Embryonic facial prominence (tissue), 1 donor: Measurements from ENCODE around the gene ATP2A3.

ENCODE experiments used
- DNase-seq: peaks from one replicate; pipeline ENCODE4 v3.0.0-alpha.2; 2016; ENCODE audit errors: extremely low spot score

Gene ATP2A3

DNA sequence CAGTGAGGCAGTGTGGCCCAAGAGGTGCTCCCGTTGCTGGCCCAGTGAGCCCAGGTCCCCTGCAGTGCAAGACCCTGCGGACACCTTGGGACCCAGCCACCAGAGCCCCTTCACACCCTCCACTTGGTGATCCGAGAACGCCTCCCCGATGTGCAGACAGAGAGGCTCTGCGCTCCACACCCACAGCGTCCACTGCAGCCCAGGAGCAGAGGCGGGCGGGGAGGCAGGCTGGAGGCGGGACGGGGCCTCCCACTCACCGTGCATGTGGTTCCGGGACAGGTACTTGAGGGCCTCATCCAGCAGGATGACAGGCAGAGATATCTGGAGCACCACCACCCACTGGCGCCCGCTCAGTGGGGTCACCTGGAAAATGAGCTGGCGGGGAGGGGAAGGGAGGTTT is 35.8 kb downstream of the ATP2A3 start:
- no peak for DNase-seq

GRCh38 chr17:3927628-3928340 is 36.5 kb downstream of the ATP2A3 start:
- DNase-seq = no peak

- no peak for DNase-seq
Observed at GRCh38 chr17:3926860-3927627, 37.2 kb downstream of the ATP2A3 start.

DNA sequence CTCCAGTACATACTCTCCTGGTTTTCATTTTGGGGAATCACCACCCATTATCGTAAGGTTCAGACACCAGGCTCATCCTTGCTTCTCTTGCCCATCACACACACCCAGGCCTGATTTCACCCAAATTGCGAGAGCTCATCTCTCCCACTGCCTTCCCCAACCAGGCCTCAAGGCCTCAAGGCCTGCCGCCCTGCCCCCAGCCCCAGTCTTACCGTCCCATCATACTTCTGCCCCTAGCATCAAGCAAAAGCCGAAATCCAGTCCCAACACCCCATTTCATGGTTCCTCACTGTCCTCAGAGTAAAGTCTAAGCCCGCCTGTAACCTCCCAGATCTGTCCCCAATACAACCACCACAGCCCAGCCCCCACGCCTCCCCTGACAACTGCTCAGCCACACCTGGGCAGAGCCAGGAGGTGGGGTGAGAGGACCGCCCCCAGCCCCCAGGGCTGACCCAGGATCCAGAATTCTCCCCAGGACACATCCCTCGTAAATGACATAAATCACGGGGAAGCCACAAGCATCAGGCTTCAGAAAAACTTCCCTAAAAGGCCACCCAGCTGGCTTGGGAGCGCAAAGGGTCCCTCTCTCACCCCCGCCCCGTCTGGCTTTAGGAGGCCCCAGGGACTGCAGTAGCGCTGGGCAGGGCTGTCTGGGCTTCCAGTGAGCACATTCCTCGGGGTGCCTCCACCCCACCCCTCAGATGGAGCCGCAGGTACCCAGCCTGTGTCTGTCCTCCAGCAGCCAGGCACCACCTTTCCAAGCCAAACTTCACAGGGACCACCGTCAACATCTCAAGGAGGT is 38.4 kb downstream of the ATP2A3 start:
- DNase-seq = no peak

- DNase-seq = no peak
Observed at GRCh38 chr17:3924512-3925350, 39.5 kb downstream of the ATP2A3 start.

DNA sequence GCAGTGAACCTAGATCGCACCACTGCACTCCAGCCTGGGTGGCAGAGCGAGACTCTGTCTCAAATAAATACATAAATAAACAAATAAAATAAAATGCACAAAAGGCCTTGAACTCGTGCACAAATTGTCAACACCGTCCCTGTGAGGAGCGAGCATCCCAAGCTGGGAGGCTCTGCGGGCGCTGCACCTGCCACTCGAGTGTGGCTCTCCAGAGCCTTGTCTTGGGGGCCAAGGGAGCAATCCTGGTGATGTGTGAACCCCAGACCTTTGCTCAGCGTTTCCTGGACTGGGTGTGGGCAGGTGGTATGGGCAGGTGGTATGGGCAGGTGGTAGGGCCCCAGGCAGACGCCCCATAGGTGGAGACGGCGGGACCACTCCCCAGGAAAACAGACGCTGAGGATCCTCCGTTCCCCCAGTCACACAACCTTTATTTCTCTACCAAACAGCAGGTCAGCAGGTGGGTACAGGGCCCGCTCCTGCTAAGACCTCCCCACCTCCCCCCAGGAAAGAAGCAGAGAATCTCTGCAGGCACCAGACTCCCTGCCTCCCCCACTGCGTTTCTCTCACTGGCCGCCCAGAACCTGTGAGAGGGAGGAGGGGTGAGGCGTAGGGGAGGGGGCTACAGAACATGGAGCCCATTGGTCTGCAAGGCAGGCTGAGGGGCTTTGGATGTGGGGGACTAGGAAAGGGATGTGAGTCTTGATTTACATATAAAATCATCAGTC is 40.6 kb downstream of the ATP2A3 start:
- DNase-seq = no peak

- no peak for DNase-seq
Observed at GRCh38 chr17:3922765-3923164, 41.5 kb downstream of the ATP2A3 start.

DNA sequence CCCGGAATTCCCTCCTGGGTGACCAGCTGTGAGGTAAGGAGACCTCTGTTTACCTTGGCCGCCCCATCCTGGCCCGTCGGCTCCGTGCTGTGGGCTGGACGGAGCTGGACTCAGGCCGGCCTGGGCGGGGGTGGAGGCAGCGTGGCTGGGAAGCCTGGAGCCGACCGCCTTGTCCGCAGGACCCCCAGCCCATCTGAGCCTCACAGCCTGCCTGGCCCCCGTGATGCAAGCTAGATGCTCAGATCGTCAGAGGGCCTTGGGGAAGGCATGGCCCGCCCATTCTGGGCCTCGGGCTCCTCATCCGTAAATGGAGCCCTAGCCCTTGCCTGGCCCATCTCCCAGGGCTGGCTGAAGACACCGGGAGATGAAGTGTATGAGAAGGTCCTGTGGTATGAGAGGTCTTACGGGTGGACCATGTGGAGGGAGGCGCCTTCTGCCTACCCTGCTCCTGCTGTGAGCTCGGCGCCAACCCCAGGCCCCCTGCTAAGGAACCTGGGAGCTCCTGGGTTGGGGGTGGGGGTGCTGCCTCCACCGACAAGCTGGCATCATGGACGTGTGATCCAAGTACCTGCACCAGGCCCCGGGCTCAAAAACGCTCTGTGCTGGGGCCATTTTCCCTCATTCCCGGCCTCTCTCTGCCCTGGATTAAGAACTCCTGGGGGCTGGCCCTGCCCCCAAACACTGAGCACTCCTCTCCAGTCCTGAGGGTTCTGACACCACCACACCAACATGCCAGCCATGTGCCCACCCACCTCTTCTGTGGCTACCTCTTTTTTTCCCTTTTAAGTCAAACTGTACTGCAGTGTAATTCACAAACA is 42.5 kb downstream of the ATP2A3 start:
- no peak for DNase-seq

DNA sequence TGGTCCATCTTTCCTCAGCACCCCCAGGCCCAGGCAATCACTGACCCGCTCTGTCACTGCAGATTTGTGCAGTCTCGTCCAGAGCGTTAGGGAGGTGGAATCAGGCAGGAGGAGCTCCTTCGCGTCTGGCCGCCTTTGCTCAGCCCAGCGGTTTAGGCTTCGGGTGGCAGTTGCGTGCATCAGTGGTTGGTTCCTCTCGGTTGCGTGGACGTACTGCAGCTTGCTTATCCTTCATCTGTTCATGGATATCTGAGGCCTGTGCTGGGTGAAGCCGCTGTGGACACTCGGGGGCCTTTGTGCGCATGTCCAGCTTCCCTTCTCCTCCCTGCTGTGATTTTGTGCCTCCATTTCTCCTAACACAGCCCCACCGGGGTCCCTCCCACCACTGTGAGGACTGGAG is 43.2 kb downstream of the ATP2A3 start:
- no peak for DNase-seq

- no peak for DNase-seq
Observed at GRCh38 chr17:3919123-3919624, 45.1 kb downstream of the ATP2A3 start.

DNA sequence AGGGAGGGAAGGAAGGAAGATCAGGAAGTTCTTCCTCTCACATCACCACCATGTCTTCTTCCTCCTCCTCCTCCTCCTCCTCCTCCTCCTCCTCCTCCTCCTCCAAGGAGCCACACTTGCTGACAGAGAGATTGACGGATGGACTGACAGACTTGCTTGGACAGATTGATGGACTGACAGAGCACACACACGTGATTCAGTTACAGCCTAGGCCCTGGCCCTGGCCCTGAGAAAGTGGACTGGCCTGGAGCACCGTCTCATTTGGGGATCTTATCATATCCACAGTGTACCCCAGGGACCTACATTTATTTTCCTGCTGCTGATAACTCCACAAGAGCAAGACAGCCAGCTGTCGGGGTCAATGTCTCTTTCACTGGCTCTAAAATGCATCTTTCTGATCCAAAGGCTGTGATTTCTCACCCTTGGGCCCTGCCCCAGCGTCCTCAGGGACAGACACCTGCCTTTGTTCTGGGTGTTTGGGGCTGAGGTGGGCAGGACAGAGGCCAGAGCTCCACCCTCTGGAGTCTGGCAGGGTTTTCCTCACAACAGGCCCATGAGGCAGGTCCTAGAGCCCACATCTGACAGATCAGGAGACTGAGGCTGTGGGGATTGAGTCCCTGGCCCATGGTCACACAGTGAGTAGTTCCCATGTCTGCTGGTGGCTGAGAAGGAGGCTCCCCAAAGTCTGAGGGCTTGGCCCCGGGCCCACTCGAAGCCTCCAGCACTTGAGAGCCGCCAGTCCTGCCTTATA is 45.7 kb downstream of the ATP2A3 start:
- no peak for DNase-seq

DNA sequence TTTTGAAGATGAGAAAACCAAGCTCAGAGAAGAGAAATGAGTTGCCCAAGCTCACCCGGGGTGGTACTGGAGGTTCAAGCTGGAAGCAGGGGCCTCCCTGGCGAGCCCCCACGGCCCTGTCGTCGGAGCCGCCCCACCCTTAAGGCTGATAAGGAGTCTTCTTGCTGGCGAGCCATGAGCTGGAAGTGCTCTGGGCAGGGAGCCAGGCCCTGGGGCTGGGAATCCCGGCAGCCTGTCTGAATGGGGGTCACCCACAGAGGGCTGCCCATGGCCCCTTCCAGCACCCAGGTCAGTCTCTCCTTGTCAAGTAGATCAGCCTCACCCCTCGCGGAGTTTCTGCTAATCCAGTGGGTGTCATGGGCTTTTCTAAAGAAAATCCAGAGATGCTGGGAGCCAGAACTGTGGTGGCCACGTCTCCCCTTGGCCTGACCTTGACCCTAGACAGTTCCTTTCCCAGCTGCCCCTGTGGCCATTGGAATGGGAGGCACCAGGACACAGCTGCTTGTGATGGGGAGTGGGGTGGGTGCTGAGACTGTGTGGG is 46.8 kb downstream of the ATP2A3 start:
- no peak for DNase-seq

DNA sequence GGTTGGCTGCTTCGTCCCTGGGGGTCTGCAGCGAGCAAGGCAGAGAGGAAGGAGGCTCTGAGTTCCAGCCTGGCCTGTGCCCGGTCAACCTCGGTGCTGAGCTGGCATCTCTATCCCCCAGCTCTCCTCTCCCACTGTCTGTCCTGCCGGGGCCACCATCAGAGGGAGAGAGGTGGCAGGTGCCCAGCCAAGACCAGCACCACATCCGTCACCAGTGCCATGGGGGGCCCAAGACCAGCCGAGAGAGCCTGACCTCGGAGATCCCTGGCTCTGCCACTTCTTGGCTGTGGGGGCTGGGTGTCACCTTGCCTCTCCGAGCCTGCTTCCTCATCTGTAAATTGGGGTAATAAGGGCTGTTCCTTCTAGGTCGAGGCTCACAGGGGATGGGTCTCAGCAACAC is 47.4 kb downstream of the ATP2A3 start:
- DNase-seq = no peak

GRCh38 chr17:3915995-3916696 is 48.1 kb downstream of the ATP2A3 start, which contains the start of gene P2RX1:
TSS of gene P2RX1 (minus strand) at chr17:3916465. CDS start at chr17:3916225, 240 bp downstream.
- DNase-seq = no peak

DNA sequence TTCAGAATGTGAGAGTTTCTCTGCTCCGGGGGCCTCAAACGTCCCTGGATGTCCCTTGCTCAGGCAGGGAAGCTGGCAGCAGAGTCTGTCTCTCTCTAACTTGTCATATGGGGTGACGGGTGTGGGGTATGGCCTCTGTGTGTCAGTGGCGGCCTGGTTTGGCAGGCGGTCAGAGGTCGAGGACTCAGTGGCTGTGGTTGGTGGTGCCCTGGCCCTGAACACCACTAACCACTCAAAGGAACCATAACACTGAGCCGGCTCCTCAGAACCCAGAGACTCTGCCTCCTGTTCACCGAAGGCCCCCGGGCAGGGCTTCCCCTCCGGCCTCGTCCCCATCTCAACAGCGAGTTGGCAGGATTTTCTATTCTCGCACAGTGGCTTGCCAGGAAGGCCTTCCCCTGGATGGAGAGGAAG is 48.6 kb downstream of the ATP2A3 start:
- no peak for DNase-seq

DNA sequence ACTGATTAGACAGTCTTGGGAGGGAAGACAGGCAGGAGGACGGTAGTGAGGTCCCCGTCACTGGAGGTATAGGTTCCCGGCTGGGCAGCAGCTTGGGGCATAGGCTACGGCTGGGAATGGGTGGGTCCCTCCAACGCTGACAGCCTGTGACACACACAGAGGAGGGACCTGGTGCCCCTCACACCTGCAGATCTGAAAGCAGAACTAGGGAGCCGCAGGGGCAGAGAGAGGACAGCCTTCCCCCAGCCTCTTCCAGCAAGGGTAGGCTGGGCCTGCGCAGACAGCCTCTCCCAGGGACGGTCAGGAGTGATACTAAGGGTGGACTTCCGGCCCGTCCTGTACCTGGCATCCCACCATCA is 49.9 kb downstream of the ATP2A3 start:
- DNase-seq = no peak

- no peak for DNase-seq
Observed at GRCh38 chr17:3913531-3914311, 50.5 kb downstream of the ATP2A3 start.
